Transverse colon (tissue), 4 donors: ENCODE measurements around the gene TCHP.
"Not testable (repeated sequence)": the region's sequence is repeated elsewhere in the genome, so short reads cannot be mapped to it uniquely, and the experiment has no call there.

Experiments used
- CTCF ChIP-seq, 5 experiments: fragments of 200-600 bp in 3 of 5; fragments of 450-650 bp in 2 of 5; sonication (generic) in 3 of 5; IDR thresholded peaks; 1 replicate in 2 of 5; 2 replicates in 3 of 5; pipeline ENCODE4 v1.5.1; 2016 to 2017; ENCODE audit warnings: antibody characterized with exemption in 5 of 5, inconsistent platforms in 3 of 5, mild to moderate bottlenecking in 2 of 5, moderate library complexity in 1 of 5
- POLR2AphosphoS5 ChIP-seq, 3 donors: sonication (generic); formaldehyde crosslinking; IDR thresholded peaks; one replicate each; pipeline ENCODE4 v1.6.1; 2016; ENCODE audit warnings: antibody characterized with exemption in 3 of 3

DNA sequence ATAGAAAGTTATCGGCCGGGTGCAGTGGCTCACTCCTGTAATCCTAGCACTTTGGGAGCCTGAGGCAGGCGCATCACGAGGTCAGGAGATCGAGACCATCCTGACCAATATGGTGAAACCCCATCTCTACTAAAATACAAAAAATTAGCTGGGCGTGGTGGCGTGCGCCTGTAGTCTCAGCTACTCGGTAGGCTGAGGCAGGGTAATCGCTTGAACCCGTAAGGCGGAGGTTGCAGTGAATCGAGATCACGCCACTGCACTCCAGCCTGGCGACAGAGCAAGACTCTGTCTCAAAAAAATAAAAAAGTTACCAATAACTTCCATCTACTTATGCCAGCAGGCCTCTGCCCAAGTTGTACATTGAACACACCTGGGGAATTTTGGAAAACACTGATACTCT is 729 bp upstream of the TCHP start:
- TF ChIP-seq CTCF, POLR2AphosphoS5 (IDR thresholded peaks at IDR 0.05): not testable (repeated sequence)
